H1 (cell line): Measurements from ENCODE around the gene RASEF. TPM values are rescaled to one million over a fixed set of nuclear protein-coding genes. Genes with fewer than 3 reads are reported as not detected.

Experiments used
- BACH1 ChIP-seq: IDR thresholded peaks from 2 replicates; pipeline ENCODE4 v1.6.1; 2012; ENCODE audit warnings: low read length, improper control_type of control experiment
- BCL11A ChIP-seq, 2 experiments: IDR thresholded peaks; one replicate each; pipeline ENCODE4 v1.6.1; 2011; ENCODE audit warnings: low read depth in 2 of 2, low read length in 2 of 2, mild to moderate bottlenecking in 2 of 2
- CREB1 ChIP-seq: IDR thresholded peaks from 2 replicates; pipeline ENCODE4 v1.6.1; 2012; ENCODE audit warnings: inconsistent platforms
- NRF1 ChIP-seq: IDR thresholded peaks from 2 replicates; pipeline ENCODE4 v1.6.1; 2011; ENCODE audit warnings: mild to moderate bottlenecking, low read depth, low read length, improper control_type of control experiment
- POLR2AphosphoS5 ChIP-seq: IDR thresholded peaks from 2 replicates; pipeline ENCODE4 v1.6.1; 2011; ENCODE audit warnings: low read depth, low read length
- SP4 ChIP-seq: IDR thresholded peaks from 2 replicates; pipeline ENCODE4 v1.6.1; 2012; ENCODE audit warnings: low read length, inconsistent platforms
- TCF12 ChIP-seq: IDR thresholded peaks from 2 replicates; pipeline ENCODE4 v1.6.1; 2011; ENCODE audit warnings: low read depth, mild to moderate bottlenecking, low read length
- TEAD4 ChIP-seq: IDR thresholded peaks from 2 replicates; pipeline ENCODE4 v1.6.1; 2012; ENCODE audit warnings: low read depth, low read length, inconsistent platforms, mixed read lengths
- YY1 ChIP-seq: IDR thresholded peaks from 2 replicates; pipeline ENCODE4 v1.6.1; 2011; ENCODE audit warnings: low read depth, mild to moderate bottlenecking, low read length
- polyA plus RNA-seq, 7 experiments: library from polyadenylated mRNA; depleted of rRNA in 3 of 7; stranded (reverse) in 5 of 7; unstranded in 2 of 7; fragments of >200 nt in 5 of 7; fragments of 200-250 nt in 2 of 7; gene quantifications; 1 replicate in 5 of 7; 2 replicates in 1 of 7; 4 replicates in 1 of 7; pipeline versions ENCODE4 v1.2.1 to v1.2.3, GENCODE V29; 2011 to 2013; ENCODE audit warnings: missing spikeins in 2 of 7, mixed read lengths in 2 of 7
- total RNA-seq: library from RNA; stranded (reverse); fragmentation: NEBNext Ultra II Directional; extraction: Animal tissue kit (Norgen Biotek cat#: 25700); gene quantifications from 2 replicates; pipeline ENCODE4 v1.2.1, GENCODE V29; 2021
- TF ChIP-seq, protein P1 (sequence below): IDR thresholded peaks from 2 replicates; pipeline ENCODE4 v1.6.1; 2012; ENCODE audit warnings: inconsistent platforms

The RASEF gene
- total and polyA plus RNA-seq, 2 of the 8 experiments (the other 6 are each of a cell fraction or from before 2014, with no cell fraction given): 1.1 to 4.6 TPM

DNA sequence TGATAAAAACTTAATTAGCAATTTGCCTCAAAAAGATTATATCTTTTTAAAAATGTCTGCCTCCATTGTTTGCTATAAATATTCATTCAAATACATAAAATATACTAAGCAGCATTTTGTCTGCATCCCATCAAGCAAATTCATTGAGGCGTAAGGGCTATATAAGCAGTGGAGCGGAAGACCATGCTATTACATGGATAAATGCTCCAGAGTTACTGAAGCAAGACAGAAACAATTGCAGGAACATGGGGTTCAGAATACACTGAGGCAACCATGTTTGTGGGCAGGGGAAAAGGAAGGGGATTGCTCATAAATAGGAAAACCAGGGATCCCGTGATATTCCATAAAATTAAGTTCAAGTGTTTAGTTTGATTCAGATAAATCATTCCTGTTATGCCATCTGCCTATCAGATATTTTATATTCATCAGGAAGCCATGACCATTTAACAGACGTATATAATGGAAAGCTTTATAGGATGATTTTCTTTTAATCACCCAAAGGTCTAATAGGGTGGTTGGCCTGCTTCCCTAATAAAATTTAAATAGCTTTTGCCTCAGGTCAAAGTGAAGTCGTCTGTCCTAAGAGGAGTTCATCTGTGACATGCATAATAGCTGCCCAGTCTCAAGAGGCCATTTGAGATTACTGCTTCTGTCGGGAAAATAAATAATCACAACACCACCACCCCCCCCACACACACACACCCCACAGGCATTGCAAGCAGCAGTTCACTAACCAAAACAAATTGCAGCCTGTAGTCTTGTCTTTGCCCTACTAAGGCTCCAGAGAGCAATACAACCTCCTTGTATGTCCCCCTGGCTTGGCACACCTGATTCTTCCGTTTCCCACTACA lies 105.2 kb downstream of the RASEF start (continued):
- TF ChIP-seq, protein P1, sequence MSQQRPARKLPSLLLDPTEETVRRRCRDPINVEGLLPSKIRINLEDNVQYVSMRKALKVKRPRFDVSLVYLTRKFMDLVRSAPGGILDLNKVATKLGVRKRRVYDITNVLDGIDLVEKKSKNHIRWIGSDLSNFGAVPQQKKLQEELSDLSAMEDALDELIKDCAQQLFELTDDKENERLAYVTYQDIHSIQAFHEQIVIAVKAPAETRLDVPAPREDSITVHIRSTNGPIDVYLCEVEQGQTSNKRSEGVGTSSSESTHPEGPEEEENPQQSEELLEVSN: no peak
- no peak for TF ChIP-seq TEAD4
- TF ChIP-seq SP4: no peak
- no peak for TF ChIP-seq CREB1
- TF ChIP-seq POLR2AphosphoS5: no peak
- TF ChIP-seq YY1: no peak
- no peak for TF ChIP-seq BACH1
- TF ChIP-seq TCF12: no peak
- no peak for TF ChIP-seq BCL11A (IDR thresholded peaks at IDR 0.05; ENCODE audit: low read depth in 2 of 2, low read length in 2 of 2)
- no peak for TF ChIP-seq NRF1
